ENCODE results near the gene GMFB. TPM values are rescaled to one million over a fixed set of nuclear protein-coding genes. Genes with fewer than 3 reads are reported as not detected.
"Not testable (repeated sequence)": the region's sequence is repeated elsewhere in the genome, so short reads cannot be mapped to it uniquely, and the experiment has no call there.

GMFB gene
- total and polyA plus RNA-seq, 2 experiments from 2014 or later: 47.3 to 138 TPM

DNA sequence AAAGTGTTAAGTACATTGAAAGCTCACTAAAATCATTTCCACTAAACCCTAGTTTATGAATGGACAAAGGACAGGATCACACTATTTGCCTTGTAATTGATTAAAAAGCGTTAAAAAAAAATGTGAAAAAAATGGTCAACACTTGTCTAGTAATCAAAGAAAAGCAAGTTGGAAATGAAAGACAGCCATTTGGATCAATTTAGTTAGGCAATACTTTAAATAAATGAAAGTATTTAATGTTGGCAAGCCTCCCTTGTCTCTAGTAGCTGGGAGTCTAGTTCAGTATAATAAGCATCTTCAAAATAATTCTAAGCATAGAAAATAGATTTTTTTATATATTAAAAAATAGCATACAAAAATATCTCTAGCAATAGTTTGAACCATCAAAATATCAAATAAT lies 33.4 kb downstream of the GMFB start:
- H3K9me2 ChIP-seq (replicated peaks; ENCODE audit: insufficient read depth): no peaks in the 10 kb centered on the region
- no peaks in the 10 kb centered on the region for H3K27me3 ChIP-seq
- H3K4me2 ChIP-seq: no peak overlapping the region
- no peak overlapping the region for H3K27ac ChIP-seq
- no peak overlapping the region for H3K4me3 ChIP-seq
- no peak overlapping the region for H2AFZ ChIP-seq
- no peaks in the 10 kb centered on the region for H3K36me3 ChIP-seq (replicated peaks; ENCODE audit: insufficient read depth, low read depth)
- 100% methylated on average over 1 of the region's 1 CpG for WGBS (ENCODE audit: low lambda C conversion rate, missing lambda C conversion rate)
- TF ChIP-seq EZH2phosphoT487 (IDR thresholded peaks at IDR 0.05; ENCODE audit: low read depth, severe bottlenecking, unreplicated experiment) (no peak), EZH2 (IDR thresholded peaks at IDR 0.05; ENCODE audit: borderline replicate concordance) (no peak)
- TF ChIP-seq, protein P1, sequence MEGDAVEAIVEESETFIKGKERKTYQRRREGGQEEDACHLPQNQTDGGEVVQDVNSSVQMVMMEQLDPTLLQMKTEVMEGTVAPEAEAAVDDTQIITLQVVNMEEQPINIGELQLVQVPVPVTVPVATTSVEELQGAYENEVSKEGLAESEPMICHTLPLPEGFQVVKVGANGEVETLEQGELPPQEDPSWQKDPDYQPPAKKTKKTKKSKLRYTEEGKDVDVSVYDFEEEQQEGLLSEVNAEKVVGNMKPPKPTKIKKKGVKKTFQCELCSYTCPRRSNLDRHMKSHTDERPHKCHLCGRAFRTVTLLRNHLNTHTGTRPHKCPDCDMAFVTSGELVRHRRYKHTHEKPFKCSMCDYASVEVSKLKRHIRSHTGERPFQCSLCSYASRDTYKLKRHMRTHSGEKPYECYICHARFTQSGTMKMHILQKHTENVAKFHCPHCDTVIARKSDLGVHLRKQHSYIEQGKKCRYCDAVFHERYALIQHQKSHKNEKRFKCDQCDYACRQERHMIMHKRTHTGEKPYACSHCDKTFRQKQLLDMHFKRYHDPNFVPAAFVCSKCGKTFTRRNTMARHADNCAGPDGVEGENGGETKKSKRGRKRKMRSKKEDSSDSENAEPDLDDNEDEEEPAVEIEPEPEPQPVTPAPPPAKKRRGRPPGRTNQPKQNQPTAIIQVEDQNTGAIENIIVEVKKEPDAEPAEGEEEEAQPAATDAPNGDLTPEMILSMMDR (IDR thresholded peaks at IDR 0.05; ENCODE audit: poor library complexity): no peak
- H3K9me3 ChIP-seq (ENCODE audit: low read depth): no peaks in the 10 kb centered on the region
- H3K79me2 ChIP-seq: no peaks in the 10 kb centered on the region
- no peak for DNase-seq (ENCODE audit: low spot score)
- H3K4me1 ChIP-seq (ENCODE audit: insufficient read depth): no peaks in the 10 kb centered on the region
- no peaks in the 10 kb centered on the region for H4K20me1 ChIP-seq (ENCODE audit: insufficient read depth, poor library complexity, severe bottlenecking)

DNA sequence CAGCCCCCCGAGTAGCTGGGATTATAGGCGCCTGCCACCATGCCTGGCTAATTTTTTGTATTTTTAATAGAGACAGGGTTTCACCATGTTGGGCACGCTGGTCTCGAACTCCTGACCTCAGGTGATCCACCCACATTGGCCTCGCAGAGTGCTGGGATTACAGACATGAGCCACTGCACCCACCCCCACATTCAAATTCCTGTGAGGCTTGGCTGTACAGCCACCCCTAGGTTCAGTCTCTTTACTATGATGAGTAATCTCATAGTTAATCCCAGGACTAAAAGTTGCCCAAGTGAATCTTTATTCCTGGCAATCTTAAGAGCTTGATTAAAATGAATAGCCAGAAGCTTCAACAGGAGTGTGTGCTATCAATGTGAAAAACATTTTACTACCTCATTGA lies 34.8 kb downstream of the GMFB start:
- H2AFZ ChIP-seq; H3K9me3 ChIP-seq (ENCODE audit: low read depth); H3K9me2 ChIP-seq (replicated peaks; ENCODE audit: insufficient read depth); H3K27me3 ChIP-seq; H3K4me3 ChIP-seq; H3K36me3 ChIP-seq (replicated peaks; ENCODE audit: insufficient read depth, low read depth); H3K4me1 ChIP-seq (ENCODE audit: insufficient read depth); H4K20me1 ChIP-seq (ENCODE audit: insufficient read depth, poor library complexity, severe bottlenecking); DNase-seq (ENCODE audit: low spot score); H3K27ac ChIP-seq; H3K4me2 ChIP-seq; H3K79me2 ChIP-seq: not testable (repeated sequence)
- 91% methylated on average over 5 of the region's 5 CpGs for WGBS (ENCODE audit: low lambda C conversion rate, missing lambda C conversion rate)

DNA sequence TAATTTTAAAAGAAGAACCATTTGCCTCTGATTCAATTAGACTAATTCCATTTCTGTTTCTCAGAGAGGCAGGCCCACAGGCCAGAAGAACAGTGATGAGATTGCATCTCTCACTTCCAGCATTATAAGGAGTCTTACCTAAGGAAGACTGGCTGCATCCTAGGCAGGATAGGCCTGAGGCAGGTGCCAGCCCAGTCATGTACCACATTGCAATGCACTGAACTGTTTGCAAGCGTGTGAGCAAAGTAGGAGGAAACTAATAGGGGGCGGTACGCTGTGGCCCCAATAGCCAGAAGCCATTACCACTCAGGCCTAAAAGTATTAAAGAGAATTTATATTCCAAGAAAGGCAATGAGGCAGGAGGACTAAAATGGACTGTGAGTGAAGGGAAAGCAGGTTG lies 35.5 kb downstream of the GMFB start:
- Histone ChIP-seq H3K27me3 (no peaks in the 10 kb centered on the region), H2AFZ (no peak overlapping the region), H3K79me2 (no peaks in the 10 kb centered on the region), H3K4me2 (no peak overlapping the region), H3K36me3 (replicated peaks; ENCODE audit: insufficient read depth, low read depth) (no peaks in the 10 kb centered on the region), H3K9me2 (replicated peaks; ENCODE audit: insufficient read depth) (no peaks in the 10 kb centered on the region), H3K9me3 (ENCODE audit: low read depth) (no peaks in the 10 kb centered on the region), H3K27ac (no peak overlapping the region), H4K20me1 (ENCODE audit: insufficient read depth, poor library complexity, severe bottlenecking) (no peaks in the 10 kb centered on the region), H3K4me1 (ENCODE audit: insufficient read depth) (no peaks in the 10 kb centered on the region), H3K4me3 (no peak overlapping the region)
- no peak for TF ChIP-seq EZH2 (IDR thresholded peaks at IDR 0.05; ENCODE audit: borderline replicate concordance)
- no peak for TF ChIP-seq EZH2phosphoT487 (IDR thresholded peaks at IDR 0.05; ENCODE audit: low read depth, severe bottlenecking, unreplicated experiment)
- TF ChIP-seq, protein P1 (IDR thresholded peaks at IDR 0.05; ENCODE audit: poor library complexity): no peak
- no peak for DNase-seq (ENCODE audit: low spot score)
- 94% methylated on average over 3 of the region's 3 CpGs for WGBS (ENCODE audit: low lambda C conversion rate, missing lambda C conversion rate)

DNA sequence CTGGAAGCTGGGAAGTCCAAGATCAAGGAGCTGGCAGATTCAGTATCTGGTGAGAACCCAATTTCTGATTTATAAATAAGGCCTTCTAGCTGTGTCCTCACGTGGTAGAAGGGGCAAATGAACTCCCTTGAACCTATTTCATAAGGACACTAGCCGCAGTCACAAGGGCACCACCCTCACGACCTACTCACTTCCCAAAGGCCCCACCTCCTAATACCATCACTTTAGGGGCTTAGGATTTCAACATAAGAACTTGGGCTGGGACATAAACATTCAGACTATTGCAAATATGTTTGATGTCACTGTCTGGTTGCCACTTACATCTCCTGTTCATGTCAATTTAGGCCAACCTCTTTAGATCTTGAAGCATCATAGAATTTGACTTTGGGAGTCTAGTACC lies 36.8 kb downstream of the GMFB start:
- Histone ChIP-seq H3K27ac (no peak overlapping the region), H4K20me1 (ENCODE audit: insufficient read depth, poor library complexity, severe bottlenecking) (no peaks in the 10 kb centered on the region), H3K4me3 (no peak overlapping the region), H3K4me2 (no peak overlapping the region), H3K9me2 (replicated peaks; ENCODE audit: insufficient read depth) (no peaks in the 10 kb centered on the region), H3K36me3 (replicated peaks; ENCODE audit: insufficient read depth, low read depth) (no peaks in the 10 kb centered on the region), H3K9me3 (ENCODE audit: low read depth) (no peaks in the 10 kb centered on the region), H3K4me1 (ENCODE audit: insufficient read depth) (no peaks in the 10 kb centered on the region), H3K79me2 (no peaks in the 10 kb centered on the region), H3K27me3 (no peaks in the 10 kb centered on the region), H2AFZ (no peak overlapping the region)
- TF ChIP-seq, protein P1 (IDR thresholded peaks at IDR 0.05; ENCODE audit: poor library complexity): no peak
- TF ChIP-seq EZH2phosphoT487 (IDR thresholded peaks at IDR 0.05; ENCODE audit: low read depth, severe bottlenecking, unreplicated experiment) (no peak), EZH2 (IDR thresholded peaks at IDR 0.05; ENCODE audit: borderline replicate concordance) (no peak)
- WGBS (ENCODE audit: low lambda C conversion rate, missing lambda C conversion rate): 91% methylated on average over 3 of the region's 3 CpGs
- DNase-seq (ENCODE audit: low spot score): no peak

Data from hepatocyte (in vitro differentiated cells).